ELR (cell line): Measurements from ENCODE around the gene MT1E.
"Not testable (repeated sequence)": the region's sequence is repeated elsewhere in the genome, so short reads cannot be mapped to it uniquely, and the experiment has no call there.

Experiments
- DNase-seq: peaks from one replicate; pipeline ENCODE4 v3.0.0-alpha.2; 2015; ENCODE audit warnings: low read depth

Gene MT1E

GRCh38 chr16:56647641-56648431 is 22.3 kb downstream of the MT1E start:
- DNase-seq = no peak

GRCh38 chr16:56649271-56649670 is 23.7 kb downstream of the MT1E start:
- DNase-seq = no peak

- DNase-seq = no peak
These were observed 24.2 kb downstream of the MT1E start for GRCh38 chr16:56649820-56650219.

- no peak for DNase-seq
These were observed 26.0 kb downstream of the MT1E start, which contains the start of gene MT1B for GRCh38 chr16:56651586-56651985. Gene MT1B, plus strand, starts transcription at chr16:56651886. Its CDS starts 68 bp downstream, at chr16:56651954.

- DNase-seq = no peak
These were observed 27.0 kb downstream of the MT1E start for GRCh38 chr16:56652600-56652999.

- DNase-seq = no peak
These were observed 27.6 kb downstream of the MT1E start for GRCh38 chr16:56653218-56653617.

GRCh38 chr16:56657555-56658326 is 32.2 kb downstream of the MT1E start, which contains the start of gene MT1F:
Gene MT1F, plus strand, starts transcription at chr16:56657959. Its CDS starts 100 bp downstream, at chr16:56658059.
- DNase-seq = peak; percentile 56

- no peak for DNase-seq
These were observed 32.8 kb downstream of the MT1E start for GRCh38 chr16:56658327-56658875.

- DNase-seq = no peak
These were observed 37.1 kb downstream of the MT1E start for GRCh38 chr16:56662357-56663354.

GRCh38 chr16:56664506-56664905 is 38.9 kb downstream of the MT1E start:
- DNase-seq = no peak

GRCh38 chr16:56665286-56666261 is 40.0 kb downstream of the MT1E start:
- not testable (repeated sequence) for DNase-seq

- no peak for DNase-seq
These were observed 42.3 kb downstream of the MT1E start, which contains the start of gene MT1G for GRCh38 chr16:56667581-56668571. Gene MT1G, minus strand, starts transcription at chr16:56668065. Its CDS starts 72 bp downstream, at chr16:56667993.

- DNase-seq = no peak
These were observed 43.6 kb downstream of the MT1E start, which contains the start of gene MT1H for GRCh38 chr16:56669005-56669839. Gene MT1H, plus strand, starts transcription at chr16:56669814. Its CDS starts 71 bp downstream, at chr16:56669885.

GRCh38 chr16:56669840-56670619 is 44.4 kb downstream of the MT1E start:
- no peak for DNase-seq

GRCh38 chr16:56670620-56670934 is 45.0 kb downstream of the MT1E start:
- DNase-seq = no peak

- DNase-seq = not testable (repeated sequence)
These were observed 46.1 kb downstream of the MT1E start for GRCh38 chr16:56671691-56672090.

- DNase-seq = not testable (repeated sequence)
These were observed 46.6 kb downstream of the MT1E start for GRCh38 chr16:56672171-56672570.
